Measurements from ENCODE around the gene ELAVL2. TPM values are rescaled to one million over a fixed set of nuclear protein-coding genes. Genes with fewer than 3 reads are reported as not detected.

ELAVL2 gene
- total RNA-seq, 1 donor from 2014 or later, result 311 TPM

DNA sequence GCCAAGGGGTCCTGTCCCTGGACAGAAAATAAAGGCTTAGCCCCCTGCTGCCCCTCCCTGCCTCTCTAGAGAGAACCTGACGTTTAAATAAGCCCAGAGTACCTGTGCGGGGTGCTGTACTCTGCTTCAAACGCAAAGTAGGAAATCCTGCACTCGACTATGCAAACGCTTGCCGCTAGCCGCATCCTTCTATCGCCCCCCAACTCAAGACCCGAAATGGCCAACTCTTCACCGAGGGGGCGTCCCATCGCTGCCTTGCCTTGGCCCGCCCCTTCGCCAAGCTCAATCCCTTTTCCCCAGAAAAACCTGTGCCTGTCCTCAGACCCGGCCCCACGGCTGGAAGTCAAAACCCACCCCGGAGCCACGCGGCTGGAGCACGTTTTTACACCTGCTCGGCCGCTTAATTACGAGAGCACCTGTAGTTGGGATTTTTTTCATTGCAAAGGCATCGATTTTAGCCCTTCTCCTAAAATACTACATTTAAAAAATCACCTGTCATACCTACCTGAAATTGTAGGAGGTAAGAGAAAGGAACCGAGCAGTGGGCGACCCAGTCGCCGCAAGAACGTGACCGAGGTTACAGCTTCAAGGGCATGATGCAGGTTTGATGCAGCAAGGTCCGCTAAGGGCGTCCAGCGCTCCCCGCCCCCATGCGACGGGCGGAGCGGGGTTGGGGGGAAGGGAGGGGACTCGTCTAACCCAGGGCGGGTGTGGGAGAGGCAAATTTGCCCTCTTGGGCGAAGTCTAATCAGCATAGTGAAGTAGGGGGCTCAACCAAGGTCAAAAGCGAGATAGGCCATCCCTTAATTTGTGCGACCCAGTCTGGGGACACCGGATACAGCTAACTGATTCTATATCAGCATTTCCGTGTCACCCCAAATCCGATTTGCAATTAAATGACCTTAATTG lies 3.5 kb downstream of the ELAVL2 start:
- DNase-seq (ENCODE audit: low spot score in 2 of 2), result no peak
- FAIRE-seq, result no peak

GRCh38 chr9:23821375-23822181 lies 4.5 kb downstream of the ELAVL2 start:
- FAIRE-seq (no peak), DNase-seq (ENCODE audit: low spot score in 2 of 2) (peak in 1 of 2 donors; percentile 38)

DNA sequence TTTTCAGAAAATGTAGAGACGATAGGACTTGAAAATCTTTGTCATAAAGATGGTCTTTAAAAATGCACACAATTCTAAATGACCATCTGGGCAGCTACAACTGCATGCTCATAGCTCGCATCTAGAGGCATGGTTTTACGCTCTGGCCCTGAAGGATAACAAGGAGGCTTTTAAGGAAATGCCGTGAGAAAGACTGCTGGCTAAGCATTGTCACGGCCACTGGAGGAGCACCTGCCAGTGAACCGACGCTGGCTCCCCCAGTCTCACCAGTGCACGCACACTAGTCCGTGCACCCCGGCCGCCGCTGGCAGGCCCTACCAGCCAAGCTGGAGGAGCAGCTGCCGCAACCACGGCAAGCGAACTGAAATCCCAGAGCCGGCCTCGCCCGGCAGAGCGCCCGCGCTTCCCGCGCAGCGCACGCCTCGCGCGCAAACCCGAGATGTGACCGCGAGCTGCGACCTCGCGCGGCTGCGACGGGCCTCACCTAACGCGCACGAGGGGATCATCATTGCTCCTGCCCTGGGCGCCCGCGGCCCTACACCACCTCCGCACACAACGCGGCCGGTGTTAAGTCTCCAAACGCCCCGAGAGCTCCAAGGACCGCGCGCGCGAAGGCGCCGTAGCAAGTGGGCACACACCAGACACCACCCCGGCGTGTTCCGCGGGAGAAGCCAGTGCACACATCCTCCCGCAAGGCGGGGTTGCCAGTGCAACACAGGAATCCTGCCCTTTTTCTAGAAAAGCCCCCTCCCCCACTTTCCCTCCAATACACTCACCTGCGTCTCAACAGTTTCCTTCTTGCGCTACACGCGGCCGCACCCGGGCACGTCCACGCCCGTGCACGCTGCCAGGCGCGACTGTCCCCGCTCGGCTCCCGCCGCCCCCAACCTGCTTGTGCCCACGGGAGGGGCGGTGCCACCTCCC lies 5.3 kb downstream of the ELAVL2 start:
- FAIRE-seq, result no peak
- no peak for DNase-seq (ENCODE audit: low spot score in 2 of 2)

DNA sequence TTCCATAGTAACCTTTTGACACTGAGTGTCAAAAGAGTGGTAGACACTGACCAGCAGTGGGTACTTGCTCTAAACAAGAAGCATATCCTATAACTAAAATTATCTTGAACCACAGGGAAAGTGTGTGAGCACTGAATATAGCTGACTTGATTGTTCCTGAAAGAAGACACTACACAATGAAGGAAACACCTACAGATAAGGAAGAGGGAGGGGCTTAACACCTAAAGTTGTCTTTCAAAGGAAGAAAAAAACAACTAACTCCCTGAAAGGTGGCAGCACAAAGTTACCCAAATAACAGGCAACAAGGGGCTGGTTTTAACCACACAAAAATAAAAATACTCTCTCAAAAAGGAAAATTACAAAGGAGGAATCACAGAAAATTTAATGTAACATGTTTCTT lies 6.6 kb downstream of the ELAVL2 start:
- DNase-seq (ENCODE audit: low spot score in 2 of 2), result no peak
- FAIRE-seq, result no peak

- FAIRE-seq (no peak), DNase-seq (ENCODE audit: low spot score in 2 of 2) (no peak)
Observed at GRCh38 chr9:23814243-23814642, 11.8 kb downstream of the ELAVL2 start.

DNA sequence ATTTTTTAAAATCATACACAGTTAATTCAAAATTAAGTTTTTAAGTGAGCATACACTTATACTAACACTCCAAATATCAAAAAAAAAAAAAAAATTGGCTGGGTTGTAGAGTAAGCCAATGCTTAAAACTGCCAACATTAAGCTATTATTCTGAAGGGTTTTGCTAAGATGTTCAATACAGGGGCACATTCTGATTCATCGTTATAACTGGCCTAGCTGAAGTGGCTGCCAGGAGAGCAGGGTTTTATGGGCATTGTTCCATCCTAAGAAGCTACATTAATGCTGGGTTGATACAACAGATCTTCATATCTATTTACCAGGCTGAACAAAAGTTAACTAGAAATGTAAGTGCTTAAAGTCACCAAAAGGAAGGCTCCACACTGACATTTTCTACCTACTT lies 13.4 kb downstream of the ELAVL2 start:
- no peak for FAIRE-seq
- DNase-seq (ENCODE audit: low spot score in 2 of 2), result no peak

GRCh38 chr9:23811633-23812032 lies 14.4 kb downstream of the ELAVL2 start:
- FAIRE-seq, result no peak

GRCh38 chr9:23803216-23803615 lies 22.8 kb downstream of the ELAVL2 start:
- DNase-seq (ENCODE audit: low spot score in 2 of 2) (no peak), FAIRE-seq (no peak)

More at GRCh38 chr9:23811633-23812032, 14.4 kb downstream of the ELAVL2 start:
- DNase-seq (ENCODE audit: low spot score in 2 of 2), result no peak

GRCh38 chr9:23801523-23801922 lies 24.5 kb downstream of the ELAVL2 start:
- DNase-seq (ENCODE audit: low spot score in 2 of 2) (no peak), FAIRE-seq (no peak)

GRCh38 chr9:23799521-23799920 lies 26.5 kb downstream of the ELAVL2 start:
- DNase-seq (ENCODE audit: low spot score in 2 of 2), result no peak
- FAIRE-seq, result no peak

DNA sequence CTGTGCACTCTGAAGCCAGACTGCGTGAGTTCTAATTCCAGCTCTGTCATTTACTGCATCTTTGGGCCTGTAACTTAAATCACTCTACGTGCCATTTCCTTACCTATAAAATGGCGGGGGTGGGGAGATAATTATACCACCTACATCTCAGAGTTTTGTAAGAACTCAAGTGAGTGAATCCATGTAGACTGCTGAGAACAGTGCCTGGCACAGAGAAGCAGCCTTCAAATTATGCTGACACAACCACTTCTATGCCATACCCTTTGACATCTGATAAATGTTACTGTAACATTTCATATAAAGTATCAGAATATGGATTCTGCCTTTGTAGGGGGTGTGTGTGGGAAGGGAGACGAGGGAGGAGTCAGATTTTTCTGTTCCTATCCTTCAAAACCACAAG lies 27.7 kb downstream of the ELAVL2 start:
- DNase-seq (ENCODE audit: low spot score in 2 of 2) (no peak), FAIRE-seq (no peak)

GRCh38 chr9:23796209-23796608 lies 29.8 kb downstream of the ELAVL2 start:
- no peak for FAIRE-seq

GRCh38 chr9:23790351-23791260 lies 35.4 kb downstream of the ELAVL2 start:
- FAIRE-seq (no peak), DNase-seq (ENCODE audit: low spot score in 2 of 2) (no peak)

More at GRCh38 chr9:23796209-23796608, 29.8 kb downstream of the ELAVL2 start:
- no peak for DNase-seq (ENCODE audit: low spot score in 2 of 2)

GRCh38 chr9:23789529-23790254 lies 36.3 kb downstream of the ELAVL2 start:
- FAIRE-seq (no peak), DNase-seq (ENCODE audit: low spot score in 2 of 2) (no peak)

DNA sequence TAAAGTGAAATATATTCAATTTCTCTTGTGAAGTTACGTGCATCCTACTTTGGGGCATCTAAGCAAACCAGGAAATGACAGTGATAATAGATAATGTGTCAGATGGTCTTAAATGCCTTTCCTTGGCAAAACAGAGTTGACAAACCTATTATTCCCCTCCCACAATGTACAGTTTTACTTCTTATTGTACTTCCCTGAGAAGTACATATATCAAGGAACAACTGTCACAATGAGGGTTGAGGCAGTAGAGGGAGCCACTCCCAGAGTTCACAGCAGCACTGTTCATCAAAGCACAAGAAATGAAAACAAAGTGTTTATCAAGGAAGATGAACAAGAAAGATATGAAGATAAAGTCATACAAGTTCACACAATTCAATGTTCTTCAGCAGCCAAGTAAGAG lies 41.1 kb downstream of the ELAVL2 start:
- no peak for DNase-seq (ENCODE audit: low spot score in 2 of 2)
- no peak for FAIRE-seq

GRCh38 chr9:23783509-23783908 lies 42.5 kb downstream of the ELAVL2 start:
- DNase-seq (ENCODE audit: low spot score in 2 of 2) (no peak), FAIRE-seq (no peak)

DNA sequence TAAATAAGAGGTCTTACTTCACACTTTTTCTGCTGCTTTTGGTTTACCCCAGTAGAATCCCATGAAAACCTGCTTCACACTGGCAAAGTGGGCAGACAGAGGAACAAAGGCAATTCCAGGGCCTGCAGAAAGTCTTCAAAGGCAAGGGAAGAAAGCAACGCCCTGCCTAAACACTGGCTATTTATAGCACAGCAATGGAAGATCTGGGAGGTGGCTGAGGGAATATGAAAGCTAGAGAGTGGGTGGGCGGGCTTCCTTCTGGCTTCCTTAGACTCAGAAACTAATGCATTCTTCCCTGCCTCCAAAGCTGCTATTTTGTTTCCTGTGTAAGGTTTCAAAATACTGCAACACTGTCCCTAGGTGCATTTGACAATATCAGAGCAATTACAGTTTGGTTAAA lies 46.8 kb downstream of the ELAVL2 start:
- no peak for FAIRE-seq
- DNase-seq (ENCODE audit: low spot score in 2 of 2), result peak in 1 of 2 donors; percentile 12

GRCh38 chr9:23777328-23777727 lies 48.7 kb downstream of the ELAVL2 start:
- no peak for DNase-seq (ENCODE audit: low spot score in 2 of 2)
- FAIRE-seq, result no peak

GRCh38 chr9:23775549-23775948 lies 50.5 kb downstream of the ELAVL2 start:
- FAIRE-seq, result no peak
- no peak for DNase-seq (ENCODE audit: low spot score in 2 of 2)
